Adrenal gland (tissue), 5 donors: ENCODE measurements around the gene PHOX2A.

Experiments
- POLR2A ChIP-seq, 2 donors: fragments of 450-650 bp; IDR thresholded peaks; one replicate each; pipeline ENCODE4 v1.6.1; 2017; ENCODE audit warnings: antibody characterized with exemption in 2 of 2, mild to moderate bottlenecking in 2 of 2, moderate library complexity in 1 of 2
- TF ChIP-seq, protein P1 (sequence below), 6 experiments: fragments of 450-650 bp in 4 of 6; fragments of 200-600 bp in 2 of 6; sonication (generic) in 1 of 6; IDR thresholded peaks; 1 replicate in 5 of 6; 2 replicates in 1 of 6; pipeline versions ENCODE4 v1.5.1 to v1.8.0; 2016 to 2021; ENCODE audit warnings: antibody characterized with exemption in 6 of 6, mild to moderate bottlenecking in 2 of 6, moderate library complexity in 1 of 6
- donor health status: DM: no; HTN: no; CAD: no.

DNA sequence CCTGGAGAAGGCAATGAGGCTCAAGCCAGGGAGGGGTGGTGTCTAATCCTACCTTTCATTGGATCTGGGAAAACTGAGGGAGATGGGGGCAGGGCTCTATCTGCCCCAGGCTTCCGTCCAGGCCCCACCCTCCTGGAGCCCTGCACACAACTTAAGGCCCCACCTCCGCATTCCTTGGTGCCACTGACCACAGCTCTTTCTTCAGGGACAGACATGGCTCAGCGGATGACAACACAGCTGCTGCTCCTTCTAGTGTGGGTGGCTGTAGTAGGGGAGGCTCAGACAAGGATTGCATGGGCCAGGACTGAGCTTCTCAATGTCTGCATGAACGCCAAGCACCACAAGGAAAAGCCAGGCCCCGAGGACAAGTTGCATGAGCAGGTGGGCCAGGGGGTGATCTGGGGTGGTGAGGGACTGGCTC lies 52.0 kb downstream of the PHOX2A start, which contains the start of gene FOLR1:
- TF ChIP-seq, protein P1, sequence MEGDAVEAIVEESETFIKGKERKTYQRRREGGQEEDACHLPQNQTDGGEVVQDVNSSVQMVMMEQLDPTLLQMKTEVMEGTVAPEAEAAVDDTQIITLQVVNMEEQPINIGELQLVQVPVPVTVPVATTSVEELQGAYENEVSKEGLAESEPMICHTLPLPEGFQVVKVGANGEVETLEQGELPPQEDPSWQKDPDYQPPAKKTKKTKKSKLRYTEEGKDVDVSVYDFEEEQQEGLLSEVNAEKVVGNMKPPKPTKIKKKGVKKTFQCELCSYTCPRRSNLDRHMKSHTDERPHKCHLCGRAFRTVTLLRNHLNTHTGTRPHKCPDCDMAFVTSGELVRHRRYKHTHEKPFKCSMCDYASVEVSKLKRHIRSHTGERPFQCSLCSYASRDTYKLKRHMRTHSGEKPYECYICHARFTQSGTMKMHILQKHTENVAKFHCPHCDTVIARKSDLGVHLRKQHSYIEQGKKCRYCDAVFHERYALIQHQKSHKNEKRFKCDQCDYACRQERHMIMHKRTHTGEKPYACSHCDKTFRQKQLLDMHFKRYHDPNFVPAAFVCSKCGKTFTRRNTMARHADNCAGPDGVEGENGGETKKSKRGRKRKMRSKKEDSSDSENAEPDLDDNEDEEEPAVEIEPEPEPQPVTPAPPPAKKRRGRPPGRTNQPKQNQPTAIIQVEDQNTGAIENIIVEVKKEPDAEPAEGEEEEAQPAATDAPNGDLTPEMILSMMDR (IDR thresholded peaks at IDR 0.05) = no peak
- TF ChIP-seq POLR2A (IDR thresholded peaks at IDR 0.05) = no peak
